HG03064 (cell line): ENCODE measurements around the gene TMBIM6.
"Not testable (repeated sequence)": the region's sequence is repeated elsewhere in the genome, so short reads cannot be mapped to it uniquely, and the experiment has no call there.

Source experiments
- ATAC-seq: cut with Tn5 transposase; IDR thresholded peaks from one replicate; pipeline ENCODE4 v1.9.1; 2021; ENCODE audit warnings: low read depth; ENCODE audit not compliant: unreplicated experiment

Gene TMBIM6

GRCh38 chr12:49728446-49728845, 12.9 kb upstream of the TMBIM6 start:
- no peak for ATAC-seq

- ATAC-seq, result no peak
Measured at GRCh38 chr12:49730050-49730449, 11.3 kb upstream of the TMBIM6 start.

- ATAC-seq, result no peak
Measured at GRCh38 chr12:49730568-49731101, 10.7 kb upstream of the TMBIM6 start.

- ATAC-seq, result no peak
Measured at GRCh38 chr12:49733219-49734017, 7.9 kb upstream of the TMBIM6 start.

GRCh38 chr12:49734900-49735299, 6.5 kb upstream of the TMBIM6 start:
- ATAC-seq, result not testable (repeated sequence)

GRCh38 chr12:49738721-49739120, 2.6 kb upstream of the TMBIM6 start:
- ATAC-seq, result not testable (repeated sequence)

GRCh38 chr12:49740277-49740676, 1.1 kb upstream of the TMBIM6 start:
- ATAC-seq, result not testable (repeated sequence)

GRCh38 chr12:49741882-49742620, 694 bp downstream of the TMBIM6 start:
- peak; percentile 40 for ATAC-seq

- ATAC-seq, result no peak
Measured at GRCh38 chr12:49744363-49744885, 3.1 kb downstream of the TMBIM6 start.

GRCh38 chr12:49748306-49748705, 6.9 kb downstream of the TMBIM6 start:
- ATAC-seq, result no peak

- no peak for ATAC-seq
Measured at GRCh38 chr12:49748800-49749199, 7.4 kb downstream of the TMBIM6 start.

GRCh38 chr12:49750027-49750995, 9.0 kb downstream of the TMBIM6 start:
- no peak for ATAC-seq

GRCh38 chr12:49750996-49751393, 9.6 kb downstream of the TMBIM6 start:
- ATAC-seq, result no peak

GRCh38 chr12:49761677-49762467, 20.5 kb downstream of the TMBIM6 start:
- ATAC-seq, result no peak

- ATAC-seq, result no peak
Measured at GRCh38 chr12:49762468-49762847, 21.1 kb downstream of the TMBIM6 start.

- ATAC-seq, result no peak
Measured at GRCh38 chr12:49763006-49763591, 21.7 kb downstream of the TMBIM6 start.

GRCh38 chr12:49764126-49764525, 22.8 kb downstream of the TMBIM6 start:
- no peak for ATAC-seq

GRCh38 chr12:49766115-49766455, 24.7 kb downstream of the TMBIM6 start:
- no peak for ATAC-seq

GRCh38 chr12:49767333-49767732, 26.0 kb downstream of the TMBIM6 start:
- ATAC-seq, result no peak
